DOHH2 (cell line): ENCODE measurements around the gene GAS2L1.

Experiments
- H3F3A ChIP-seq: fragments of 200-600 bp; sonication (generic), shearing (Covaris generic); 2 replicates; pipeline ENCODE4 v1.6.0; 2016; ENCODE audit warnings: antibody characterized with exemption, mild to moderate bottlenecking; ENCODE audit not compliant: control insufficient read depth, insufficient read depth
- H3K27ac ChIP-seq: fragments of 200-600 bp; sonication (generic); 2 replicates; pipeline ENCODE4 v1.5.1; 2014; ENCODE audit warnings: low read depth, mild to moderate bottlenecking, low read length, moderate library complexity
- H3K27me3 ChIP-seq: fragments of 200-600 bp; sonication (generic); 2 replicates; pipeline ENCODE4 v1.6.1; 2014; ENCODE audit warnings: mild to moderate bottlenecking, low read length, mixed read lengths; ENCODE audit not compliant: control insufficient read depth
- H3K36me3 ChIP-seq: fragments of 200-600 bp; sonication (generic); 2 replicates; pipeline ENCODE4 v1.6.1; 2014; ENCODE audit warnings: mild to moderate bottlenecking, low read length, moderate library complexity, mixed read lengths; ENCODE audit not compliant: control insufficient read depth
- H3K4me1 ChIP-seq: fragments of 200-600 bp; sonication (generic); 2 replicates; pipeline ENCODE4 v1.6.1; 2014; ENCODE audit warnings: mild to moderate bottlenecking, low read length, mixed read lengths; ENCODE audit not compliant: control insufficient read depth
- H3K4me2 ChIP-seq: fragments of 200-600 bp; sonication (generic); 2 replicates; pipeline ENCODE4 v1.6.0; 2014; ENCODE audit warnings: mild to moderate bottlenecking, low read length, moderate library complexity
- H3K4me3 ChIP-seq: fragments of 200-600 bp; sonication (generic); 2 replicates; pipeline ENCODE4 v1.5.1; 2014; ENCODE audit warnings: mild to moderate bottlenecking, low read length, mixed read lengths
- H3K79me2 ChIP-seq: fragments of 200-600 bp; sonication (generic); 2 replicates; pipeline ENCODE4 v1.6.1; 2014; ENCODE audit warnings: mild to moderate bottlenecking, low read length, mixed read lengths; ENCODE audit not compliant: control insufficient read depth
- H3K9me2 ChIP-seq: fragments of 200-600 bp; sonication (generic); replicated peaks from 2 replicates; pipeline ENCODE4 v1.6.1; 2014; ENCODE audit warnings: mild to moderate bottlenecking, low read length, mixed read lengths; ENCODE audit not compliant: control insufficient read depth
- H3K9me3 ChIP-seq: fragments of 200-600 bp; sonication (generic); 2 replicates; pipeline ENCODE4 v1.6.1; 2014; ENCODE audit warnings: antibody characterized with exemption, low read length, mixed read lengths; ENCODE audit not compliant: control insufficient read depth, insufficient read depth
- H4K20me1 ChIP-seq: fragments of 200-600 bp; sonication (generic); 2 replicates; pipeline ENCODE4 v1.6.0; 2014; ENCODE audit warnings: low read depth, mild to moderate bottlenecking, antibody characterized with exemption, low read length, moderate library complexity; ENCODE audit not compliant: control insufficient read depth, insufficient read depth
- CTCF ChIP-seq: fragments of 200-600 bp; sonication (generic); IDR thresholded peaks from one replicate; pipeline ENCODE4 v1.5.1; 2014; ENCODE audit warnings: antibody characterized with exemption, mild to moderate bottlenecking, low read depth, low read length; ENCODE audit not compliant: poor library complexity, severe bottlenecking
- EZH2phosphoT487 ChIP-seq: fragments of 200-600 bp; sonication (generic); IDR thresholded peaks from 2 replicates; pipeline ENCODE4 v1.6.1; 2017; ENCODE audit warnings: borderline replicate concordance, mild to moderate bottlenecking, antibody characterized with exemption, low read length, moderate library complexity, mixed read lengths

GAS2L1 gene

DNA sequence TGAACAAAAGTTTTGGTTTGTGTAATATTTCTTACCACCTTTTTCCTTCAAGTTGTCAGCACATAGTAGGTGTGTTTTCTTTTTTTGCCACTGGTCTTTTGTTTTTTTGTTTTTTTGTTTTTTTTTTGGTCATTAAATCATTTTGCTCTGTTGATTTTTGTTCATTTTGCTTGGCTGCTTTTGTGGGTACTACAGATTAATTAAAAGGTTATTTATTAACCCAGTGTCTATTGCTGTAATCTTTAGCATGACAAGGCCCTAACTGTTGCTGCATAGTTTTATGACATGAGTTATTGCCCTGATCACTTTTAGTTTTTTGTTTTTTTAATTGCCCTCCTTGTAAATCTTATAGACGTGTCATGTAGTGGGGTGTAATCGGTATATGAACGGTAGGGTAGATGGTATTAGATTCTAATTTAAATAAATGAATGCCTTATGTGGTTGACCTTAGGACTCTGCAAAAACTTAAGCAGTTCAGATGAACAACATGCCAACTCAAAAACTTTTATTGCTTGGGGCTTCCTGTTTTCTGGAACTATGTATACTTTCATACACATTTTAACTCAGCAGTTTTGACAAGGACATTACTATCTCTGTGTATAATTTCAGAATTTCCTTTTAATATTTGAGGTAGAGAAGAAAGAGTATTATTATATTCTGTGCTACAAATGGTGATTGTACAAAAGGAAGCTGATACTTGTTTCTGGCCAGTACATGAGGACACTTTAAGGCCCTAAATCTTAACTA is 30.5 kb upstream of the GAS2L1 start:
- H3F3A ChIP-seq, result peaks cover 19% of the 10 kb centered on the region
- H3K4me2 ChIP-seq, result no peak overlapping the region
- peaks cover 95% of the 10 kb centered on the region for H3K36me3 ChIP-seq
- peaks cover 13% of the 10 kb centered on the region for H3K4me1 ChIP-seq
- no peaks in the 10 kb centered on the region for H3K27me3 ChIP-seq
- H4K20me1 ChIP-seq, result peaks cover 63% of the 10 kb centered on the region
- no peak overlapping the region for H3K4me3 ChIP-seq
- H3K27ac ChIP-seq, result no peak overlapping the region
- no peak for TF ChIP-seq EZH2phosphoT487
- no peak for TF ChIP-seq CTCF
- no peaks in the 10 kb centered on the region for H3K9me2 ChIP-seq
- peaks cover 94% of the 10 kb centered on the region for H3K79me2 ChIP-seq
- H3K9me3 ChIP-seq, result no peaks in the 10 kb centered on the region

- Histone ChIP-seq H3K9me3 (no peaks in the 10 kb centered on the region), H3K4me3 (no peak overlapping the region), H3F3A (peaks cover 18% of the 10 kb centered on the region), H4K20me1 (peaks cover 44% of the 10 kb centered on the region), H3K4me1 (no peaks in the 10 kb centered on the region), H3K27ac (no peak overlapping the region), H3K36me3 (peaks cover 94% of the 10 kb centered on the region), H3K4me2 (no peak overlapping the region), H3K79me2 (peaks cover 90% of the 10 kb centered on the region), H3K9me2 (no peaks in the 10 kb centered on the region), H3K27me3 (no peaks in the 10 kb centered on the region)
- TF ChIP-seq CTCF, result no peak
- TF ChIP-seq EZH2phosphoT487, result no peak
These were observed 28.5 kb upstream of the GAS2L1 start for GRCh38 chr22:29277927-29278326.

- Histone ChIP-seq H3K36me3 (peaks cover 96% of the 10 kb centered on the region), H3K79me2 (peaks cover 80% of the 10 kb centered on the region), H4K20me1 (peaks cover 24% of the 10 kb centered on the region), H3K9me2 (no peaks in the 10 kb centered on the region), H3K4me3 (no peak overlapping the region), H3K4me2 (no peak overlapping the region), H3K9me3 (no peaks in the 10 kb centered on the region), H3K27me3 (no peaks in the 10 kb centered on the region), H3F3A (peaks cover 10% of the 10 kb centered on the region), H3K27ac (no peak overlapping the region), H3K4me1 (no peaks in the 10 kb centered on the region)
- TF ChIP-seq CTCF, result no peak
- TF ChIP-seq EZH2phosphoT487, result no peak
These were observed 22.3 kb upstream of the GAS2L1 start for GRCh38 chr22:29284196-29284595.
